Measurements from ENCODE around the gene IGF2. TPM values are rescaled to one million over a fixed set of nuclear protein-coding genes. Genes with fewer than 3 reads are reported as not detected.

IGF2 gene
- total RNA-seq, 4 donors from 2014 or later = 9.9 to 26.6 (median 18.1) TPM

- H3K9me3 ChIP-seq = no peaks in the 10 kb centered on the region
- H3K27ac ChIP-seq = no peak overlapping the region
- intact Hi-C loops (cut with DNase I) = no loop called here
- WGBS, 2 donors = 59 to 85% methylated on average over 6 to 9 of the region's 11 CpGs
- no peaks in the 10 kb centered on the region for H3K36me3 ChIP-seq
- no peak for TF ChIP-seq POLR2A (IDR thresholded peaks at IDR 0.05)
- no peak for TF ChIP-seq CTCF (IDR thresholded peaks at IDR 0.05)
- H3K4me3 ChIP-seq (replicated peaks in 1 of 3) = no peak overlapping the region
- no peaks in the 10 kb centered on the region for H3K27me3 ChIP-seq
- no peak for DNase-seq
- H3K4me1 ChIP-seq = peaks cover 0 to 4% of the 10 kb centered on the region in 2 donors
These were observed 34.6 kb upstream of the IGF2 start for GRCh38 chr11:2173761-2174160.

GRCh38 chr11:2173150-2173693, 34.0 kb upstream of the IGF2 start:
- intact Hi-C loops (cut with DNase I) = no loop called here
- whole genome bisulfite sequencing, 2 donors = 77 to 85% methylated on average over 16 of the region's 16 CpGs
- no peaks in the 10 kb centered on the region for H3K9me3 ChIP-seq

GRCh38 chr11:2172676-2173075, 33.5 kb upstream of the IGF2 start:
- Histone ChIP-seq H3K36me3 (no peaks in the 10 kb centered on the region), H3K27me3 (no peaks in the 10 kb centered on the region), H3K9me3 (no peaks in the 10 kb centered on the region), H3K4me1 (peaks cover 0 to 4% of the 10 kb centered on the region in 2 donors), H3K4me3 (replicated peaks in 1 of 3) (no peak overlapping the region), H3K27ac (no peak overlapping the region)
- WGBS, 2 donors = 90 to 91% methylated on average over 6 to 12 of the region's 12 CpGs
- intact Hi-C loops (cut with DNase I) = no loop called here
- TF ChIP-seq CTCF (IDR thresholded peaks at IDR 0.05) = no peak
- TF ChIP-seq POLR2A (IDR thresholded peaks at IDR 0.05) = no peak
- DNase-seq = no peak

More at GRCh38 chr11:2173150-2173693, 34.0 kb upstream of the IGF2 start:
- Histone ChIP-seq H3K4me3 (replicated peaks in 1 of 3) (no peak overlapping the region), H3K27ac (no peak overlapping the region), H3K36me3 (no peaks in the 10 kb centered on the region), H3K4me1 (peaks cover 0 to 4% of the 10 kb centered on the region in 2 donors), H3K27me3 (no peaks in the 10 kb centered on the region)
- no peak for TF ChIP-seq POLR2A (IDR thresholded peaks at IDR 0.05)
- DNase-seq = no peak

- no peaks in the 10 kb centered on the region for H3K27me3 ChIP-seq
- 39 to 66% methylated on average over 4 to 8 of the region's 17 CpGs for WGBS, 2 donors
- peaks cover 1 to 6% of the 10 kb centered on the region in 2 donors for H3K4me1 ChIP-seq
- H3K36me3 ChIP-seq = no peaks in the 10 kb centered on the region
- H3K4me3 ChIP-seq (replicated peaks in 1 of 3) = no peak within 1 kb of the TSS
- intact Hi-C loops (cut with DNase I) = no loop called here
- DNase-seq = no peak
- H3K27ac ChIP-seq = no peak within 1 kb of the TSS
- no peak for TF ChIP-seq CTCF (IDR thresholded peaks at IDR 0.05)
- no peak for TF ChIP-seq POLR2A (IDR thresholded peaks at IDR 0.05)
- H3K9me3 ChIP-seq = no peaks in the 10 kb centered on the region
These were observed 32.4 kb upstream of the IGF2 start, which contains the start of gene TH for GRCh38 chr11:2171591-2172003. Gene TH, minus strand, starts transcription at chr11:2171815. Its CDS starts 29 bp downstream, at chr11:2171786.

- intact Hi-C loops (cut with DNase I) = no loop called here
- Histone ChIP-seq H3K36me3 (no peaks in the 10 kb centered on the region), H3K4me3 (replicated peaks in 1 of 3) (no peak overlapping the region), H3K4me1 (peaks cover 7% of the 10 kb centered on the region in 2 donors), H3K9me3 (no peaks in the 10 kb centered on the region), H3K27ac (no peak overlapping the region), H3K27me3 (no peaks in the 10 kb centered on the region)
- no peak for DNase-seq
- TF ChIP-seq CTCF (IDR thresholded peaks at IDR 0.05) (no peak), POLR2A (IDR thresholded peaks at IDR 0.05) (no peak)
- WGBS, 2 donors = 82 to 87% methylated on average over 17 to 22 of the region's 45 CpGs
These were observed 30.7 kb upstream of the IGF2 start for GRCh38 chr11:2169626-2170570.

Measured in thyroid gland (tissue), 4 donors.